ENCODE results near the gene IQCH. TPM values are rescaled to one million over a fixed set of nuclear protein-coding genes. Genes with fewer than 3 reads are reported as not detected.
"Not testable (repeated sequence)": the region's sequence is repeated elsewhere in the genome, so short reads cannot be mapped to it uniquely, and the experiment has no call there.

Gene IQCH
- polyA plus RNA-seq, 1 donor (not counting 4 experiments of a cell fraction or from before 2014, with no cell fraction given), result 2.6 TPM

DNA sequence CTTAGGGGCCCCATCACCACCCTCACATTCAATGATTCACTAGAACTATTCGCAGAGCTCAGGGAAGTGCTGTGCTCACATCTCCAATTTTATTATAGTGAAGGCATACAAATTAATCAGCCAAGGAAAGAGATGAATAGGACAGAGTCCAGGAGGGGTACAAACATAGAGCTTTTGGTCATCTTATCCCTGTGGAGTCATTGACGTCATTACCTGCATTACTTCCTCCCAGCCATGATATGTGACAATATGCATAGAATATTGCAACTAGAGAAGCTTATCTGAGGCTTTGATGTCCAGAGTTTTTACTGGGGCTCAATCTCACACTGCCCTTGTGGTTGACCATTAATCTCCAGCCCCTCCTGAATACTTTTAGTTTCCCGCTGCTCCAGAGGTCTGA is 1.5 kb downstream of the IQCH start:
- H3K4me2 ChIP-seq (ENCODE audit: control insufficient read depth, extremely low read depth, insufficient read depth, low read depth, low read length), result no peak overlapping the region
- H3K27me3 ChIP-seq (ENCODE audit: control insufficient read depth, extremely low read depth, insufficient read depth, low read length), result no peaks in the 10 kb centered on the region
- H3K79me2 ChIP-seq (ENCODE audit: control insufficient read depth, insufficient read depth, low read length), result peaks cover 32% of the 10 kb centered on the region
- FAIRE-seq (no peak), DNase-seq (ENCODE audit: low read depth, low spot score) (no peak)
- no peaks in the 10 kb centered on the region for H3K9me1 ChIP-seq (ENCODE audit: control insufficient read depth, extremely low read depth, insufficient read depth, low read length)
- TF ChIP-seq CTCF (optimal IDR thresholded peaks at IDR 0.05 in 1 of 3, IDR thresholded peaks at IDR 0.05 in 1 of 3, conservative IDR thresholded peaks at IDR 0.05 in 1 of 3; ENCODE audit: extremely low read depth in 1 of 3, insufficient read depth in 2 of 3, low read length in 3 of 3), result no peak
- TF ChIP-seq EZH2 (IDR thresholded peaks at IDR 0.05; ENCODE audit: low read length), result no peak
- dilution Hi-C loops (cut with MboI; ENCODE audit: extremely low pct_ligation_motif_present, low sequenced_read_pairs), result no loop called here
- no peak overlapping the region for H3K9ac ChIP-seq (ENCODE audit: control insufficient read depth, extremely low read depth, insufficient read depth, low read length)
- no peak overlapping the region for H2AFZ ChIP-seq (ENCODE audit: control insufficient read depth, low read length)
- H3K27ac ChIP-seq (ENCODE audit: control insufficient read depth, insufficient read depth, low read length), result no peak overlapping the region
- H3K36me3 ChIP-seq (ENCODE audit: control insufficient read depth in 2 of 2, extremely low read depth in 1 of 2, insufficient read depth in 2 of 2, low read length in 2 of 2), result peaks cover 0 to 3% of the 10 kb centered on the region in 2 experiments
- H3K4me3 ChIP-seq (ENCODE audit: control insufficient read depth in 2 of 3, extremely low read depth in 1 of 3, insufficient read depth in 2 of 3, low read depth in 1 of 3, low read length in 3 of 3), result no peak overlapping the region
- no peaks in the 10 kb centered on the region for H4K20me1 ChIP-seq (ENCODE audit: control insufficient read depth, extremely low read depth, insufficient read depth, low read length)
- H3K9me3 ChIP-seq (ENCODE audit: control insufficient read depth, low read depth, low read length), result no peaks in the 10 kb centered on the region
- peaks cover 12% of the 10 kb centered on the region for H3K4me1 ChIP-seq (ENCODE audit: control insufficient read depth, extremely low read depth, insufficient read depth, low read length)

GRCh38 chr15:67258412-67258811 is 3.8 kb downstream of the IQCH start:
- FAIRE-seq; H2AFZ ChIP-seq (ENCODE audit: control insufficient read depth, low read length): not testable (repeated sequence)

DNA sequence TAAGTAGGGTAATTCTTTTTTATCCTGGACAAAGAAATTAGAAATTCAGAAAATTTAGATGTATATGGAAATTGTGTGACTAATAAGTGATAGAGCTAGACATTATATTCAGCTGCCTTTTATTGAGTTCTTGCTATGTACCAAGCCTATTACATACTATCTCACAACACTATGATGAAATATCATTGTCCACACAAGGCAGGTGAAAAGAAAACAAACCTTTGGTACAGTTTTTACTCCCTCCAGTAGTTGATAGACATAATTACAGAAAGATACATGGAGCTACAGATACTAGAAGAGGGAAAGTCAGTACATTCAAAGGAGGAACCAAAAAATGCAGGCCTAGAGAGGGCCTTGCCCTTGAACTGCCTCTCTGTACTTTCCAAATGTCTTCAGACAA is 4.8 kb downstream of the IQCH start:
- no peak overlapping the region for H2AFZ ChIP-seq (ENCODE audit: control insufficient read depth, low read length)
- no peak overlapping the region for H3K4me2 ChIP-seq (ENCODE audit: control insufficient read depth, extremely low read depth, insufficient read depth, low read depth, low read length)
- H3K36me3 ChIP-seq (ENCODE audit: control insufficient read depth in 2 of 2, extremely low read depth in 1 of 2, insufficient read depth in 2 of 2, low read length in 2 of 2), result no peaks in the 10 kb centered on the region
- no peaks in the 10 kb centered on the region for H3K27me3 ChIP-seq (ENCODE audit: control insufficient read depth, extremely low read depth, insufficient read depth, low read length)
- peaks cover under 1% of the 10 kb centered on the region for H3K79me2 ChIP-seq (ENCODE audit: control insufficient read depth, insufficient read depth, low read length)
- H3K4me3 ChIP-seq (ENCODE audit: control insufficient read depth in 2 of 3, extremely low read depth in 1 of 3, insufficient read depth in 2 of 3, low read depth in 1 of 3, low read length in 3 of 3), result no peak overlapping the region
- DNase-seq (ENCODE audit: low read depth, low spot score) (no peak), FAIRE-seq (no peak)
- H3K9me3 ChIP-seq (ENCODE audit: control insufficient read depth, low read depth, low read length), result no peaks in the 10 kb centered on the region
- no peaks in the 10 kb centered on the region for H3K9me1 ChIP-seq (ENCODE audit: control insufficient read depth, extremely low read depth, insufficient read depth, low read length)
- dilution Hi-C loops (cut with MboI; ENCODE audit: extremely low pct_ligation_motif_present, low sequenced_read_pairs), result no loop called here
- H4K20me1 ChIP-seq (ENCODE audit: control insufficient read depth, extremely low read depth, insufficient read depth, low read length), result no peaks in the 10 kb centered on the region
- no peaks in the 10 kb centered on the region for H3K4me1 ChIP-seq (ENCODE audit: control insufficient read depth, extremely low read depth, insufficient read depth, low read length)
- H3K9ac ChIP-seq (ENCODE audit: control insufficient read depth, extremely low read depth, insufficient read depth, low read length), result no peak overlapping the region
- TF ChIP-seq EZH2 (IDR thresholded peaks at IDR 0.05; ENCODE audit: low read length) (no peak), CTCF (optimal IDR thresholded peaks at IDR 0.05 in 1 of 3, IDR thresholded peaks at IDR 0.05 in 1 of 3, conservative IDR thresholded peaks at IDR 0.05 in 1 of 3; ENCODE audit: extremely low read depth in 1 of 3, insufficient read depth in 2 of 3, low read length in 3 of 3) (no peak)
- no peak overlapping the region for H3K27ac ChIP-seq (ENCODE audit: control insufficient read depth, insufficient read depth, low read length)

More at GRCh38 chr15:67258412-67258811, 3.8 kb downstream of the IQCH start:
- dilution Hi-C loops (cut with MboI; ENCODE audit: extremely low pct_ligation_motif_present, low sequenced_read_pairs); H3K9me3 ChIP-seq (ENCODE audit: control insufficient read depth, low read depth, low read length); H3K9ac ChIP-seq (ENCODE audit: control insufficient read depth, extremely low read depth, insufficient read depth, low read length); H3K36me3 ChIP-seq (ENCODE audit: control insufficient read depth in 2 of 2, extremely low read depth in 1 of 2, insufficient read depth in 2 of 2, low read length in 2 of 2); DNase-seq (ENCODE audit: low read depth, low spot score); H3K4me2 ChIP-seq (ENCODE audit: control insufficient read depth, extremely low read depth, insufficient read depth, low read depth, low read length); H3K9me1 ChIP-seq (ENCODE audit: control insufficient read depth, extremely low read depth, insufficient read depth, low read length); H3K4me3 ChIP-seq (ENCODE audit: control insufficient read depth in 2 of 3, extremely low read depth in 1 of 3, insufficient read depth in 2 of 3, low read depth in 1 of 3, low read length in 3 of 3); H3K79me2 ChIP-seq (ENCODE audit: control insufficient read depth, insufficient read depth, low read length); H3K4me1 ChIP-seq (ENCODE audit: control insufficient read depth, extremely low read depth, insufficient read depth, low read length); H3K27me3 ChIP-seq (ENCODE audit: control insufficient read depth, extremely low read depth, insufficient read depth, low read length); H3K27ac ChIP-seq (ENCODE audit: control insufficient read depth, insufficient read depth, low read length); H4K20me1 ChIP-seq (ENCODE audit: control insufficient read depth, extremely low read depth, insufficient read depth, low read length): not testable (repeated sequence)
